ENCODE results near the gene ATP10A.

ATP10A gene

GRCh38 chr15:25675396-25675795, 187.7 kb downstream of the ATP10A start:
- H3K4me3 ChIP-seq (ENCODE audit: low read depth, low read length) = no peak overlapping the region
- TF ChIP-seq, protein P1, sequence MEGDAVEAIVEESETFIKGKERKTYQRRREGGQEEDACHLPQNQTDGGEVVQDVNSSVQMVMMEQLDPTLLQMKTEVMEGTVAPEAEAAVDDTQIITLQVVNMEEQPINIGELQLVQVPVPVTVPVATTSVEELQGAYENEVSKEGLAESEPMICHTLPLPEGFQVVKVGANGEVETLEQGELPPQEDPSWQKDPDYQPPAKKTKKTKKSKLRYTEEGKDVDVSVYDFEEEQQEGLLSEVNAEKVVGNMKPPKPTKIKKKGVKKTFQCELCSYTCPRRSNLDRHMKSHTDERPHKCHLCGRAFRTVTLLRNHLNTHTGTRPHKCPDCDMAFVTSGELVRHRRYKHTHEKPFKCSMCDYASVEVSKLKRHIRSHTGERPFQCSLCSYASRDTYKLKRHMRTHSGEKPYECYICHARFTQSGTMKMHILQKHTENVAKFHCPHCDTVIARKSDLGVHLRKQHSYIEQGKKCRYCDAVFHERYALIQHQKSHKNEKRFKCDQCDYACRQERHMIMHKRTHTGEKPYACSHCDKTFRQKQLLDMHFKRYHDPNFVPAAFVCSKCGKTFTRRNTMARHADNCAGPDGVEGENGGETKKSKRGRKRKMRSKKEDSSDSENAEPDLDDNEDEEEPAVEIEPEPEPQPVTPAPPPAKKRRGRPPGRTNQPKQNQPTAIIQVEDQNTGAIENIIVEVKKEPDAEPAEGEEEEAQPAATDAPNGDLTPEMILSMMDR (IDR thresholded peaks at IDR 0.05; ENCODE audit: low read depth, low read length) = no peak

- TF ChIP-seq, protein P1 (IDR thresholded peaks at IDR 0.05; ENCODE audit: low read depth, low read length) = no peak
- H3K4me3 ChIP-seq (ENCODE audit: low read depth, low read length) = no peak overlapping the region
These were observed 188.2 kb downstream of the ATP10A start for GRCh38 chr15:25674913-25675312.

DNA sequence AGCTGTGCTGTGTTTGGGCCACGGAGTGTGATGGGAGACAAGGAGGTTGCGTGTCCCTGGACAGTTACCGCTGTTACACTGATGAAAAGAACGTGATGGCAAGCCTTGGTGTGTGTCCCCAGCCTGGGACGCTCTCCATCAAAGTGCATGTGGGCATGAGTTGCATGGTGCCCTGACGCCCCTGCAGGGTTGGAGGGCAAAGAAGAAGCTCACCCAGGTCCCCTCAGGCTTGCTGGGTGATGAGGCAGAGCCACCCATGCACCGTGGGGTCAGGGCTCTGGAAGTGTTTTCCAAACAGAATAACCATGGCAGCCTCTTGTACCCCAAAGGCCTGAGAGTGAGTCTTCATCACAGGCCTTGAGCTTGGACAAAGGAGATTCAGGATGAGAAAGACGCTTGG, 189.2 kb downstream of the ATP10A start:
- TF ChIP-seq, protein P1 (IDR thresholded peaks at IDR 0.05; ENCODE audit: low read depth, low read length) = no peak
- H3K4me3 ChIP-seq (ENCODE audit: low read depth, low read length) = no peak overlapping the region

- TF ChIP-seq, protein P1 (IDR thresholded peaks at IDR 0.05; ENCODE audit: low read depth, low read length) = no peak
- H3K4me3 ChIP-seq (ENCODE audit: low read depth, low read length) = no peak overlapping the region
These were observed 189.8 kb downstream of the ATP10A start for GRCh38 chr15:25673351-25673750.

DNA sequence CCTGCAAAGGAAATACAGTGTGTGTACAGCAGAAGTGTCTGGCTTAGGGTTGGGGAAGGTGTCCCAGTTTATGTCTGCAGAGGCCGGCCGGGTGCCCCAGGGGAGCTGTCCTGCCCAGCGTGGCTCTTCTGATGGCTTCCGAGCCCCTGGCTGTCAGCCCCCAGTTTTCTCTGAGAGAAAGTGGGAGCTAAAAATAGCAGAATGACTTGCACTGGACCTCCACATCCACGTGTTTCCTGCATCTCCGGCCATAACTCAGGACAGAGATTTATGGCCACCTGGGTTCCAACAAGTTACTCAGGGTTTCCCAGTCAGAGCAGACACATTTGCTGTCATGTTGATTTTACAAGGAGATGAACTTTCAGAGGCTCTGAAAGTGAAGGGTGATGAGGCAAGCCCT, 192.0 kb downstream of the ATP10A start:
- TF ChIP-seq, protein P1 (IDR thresholded peaks at IDR 0.05; ENCODE audit: low read depth, low read length) = no peak
- H3K4me3 ChIP-seq (ENCODE audit: low read depth, low read length) = no peak overlapping the region

DNA sequence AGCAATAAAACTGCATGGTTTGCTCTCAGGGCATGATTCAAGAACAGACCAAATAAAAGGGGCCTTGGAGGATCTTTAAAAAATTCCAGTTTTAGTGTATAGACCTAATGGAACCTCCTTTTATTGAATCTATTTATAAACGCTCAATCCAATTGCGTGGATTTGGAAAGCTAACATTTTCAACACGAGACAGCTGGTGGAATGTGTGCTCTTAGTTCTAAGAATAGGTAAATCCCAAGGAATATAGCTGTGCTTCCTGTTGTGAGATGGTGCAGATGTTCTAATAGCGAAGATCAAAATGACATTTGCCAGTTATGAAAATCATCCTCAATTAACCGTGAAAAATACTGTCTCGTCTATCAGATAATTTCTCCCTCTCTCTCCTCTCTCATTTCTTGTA, 192.5 kb downstream of the ATP10A start:
- TF ChIP-seq, protein P1 (IDR thresholded peaks at IDR 0.05; ENCODE audit: low read depth, low read length) = no peak
- H3K4me3 ChIP-seq (ENCODE audit: low read depth, low read length) = no peak overlapping the region

- H3K4me3 ChIP-seq (ENCODE audit: low read depth, low read length) = peak overlapping the region; percentile 28
These were observed 193.0 kb downstream of the ATP10A start for GRCh38 chr15:25670025-25670554.

More at GRCh38 chr15:25670025-25670554, 193.0 kb downstream of the ATP10A start:
- TF ChIP-seq, protein P1 (IDR thresholded peaks at IDR 0.05; ENCODE audit: low read depth, low read length) = no peak
